Measurements from ENCODE around the gene DTNBP1.

Gene DTNBP1

DNA sequence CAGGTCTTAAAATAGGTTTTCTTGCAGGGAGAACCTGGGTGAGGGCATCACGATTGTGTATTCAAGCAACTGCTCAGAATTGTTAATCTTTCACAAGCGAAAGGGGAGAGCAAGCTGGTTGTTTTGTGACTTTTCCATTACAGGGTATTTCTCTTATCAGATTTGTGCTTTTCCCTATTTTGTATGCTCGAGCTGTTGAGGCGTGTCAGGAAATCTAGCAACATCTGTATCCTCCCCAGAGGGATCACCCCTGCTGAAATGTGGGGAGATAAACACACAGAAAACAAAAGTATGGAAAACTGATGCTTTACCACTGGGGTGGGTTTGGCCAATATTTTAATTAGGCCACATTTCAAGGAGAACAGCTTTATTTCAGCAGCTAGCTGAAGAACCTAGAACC, 187.0 kb downstream of the DTNBP1 start:
- no peaks in the 10 kb centered on the region for H3K9me3 ChIP-seq
- peaks cover 3 to 11% of the 10 kb centered on the region in 2 experiments for H3K4me1 ChIP-seq (ENCODE audit: control insufficient read depth in 1 of 2, insufficient read depth in 1 of 2, low read depth in 1 of 2, low read length in 1 of 2)
- H3K4me3 ChIP-seq (ENCODE audit: low read depth in 1 of 2, low read length in 1 of 2) = no peak overlapping the region
- TF ChIP-seq, protein P1, sequence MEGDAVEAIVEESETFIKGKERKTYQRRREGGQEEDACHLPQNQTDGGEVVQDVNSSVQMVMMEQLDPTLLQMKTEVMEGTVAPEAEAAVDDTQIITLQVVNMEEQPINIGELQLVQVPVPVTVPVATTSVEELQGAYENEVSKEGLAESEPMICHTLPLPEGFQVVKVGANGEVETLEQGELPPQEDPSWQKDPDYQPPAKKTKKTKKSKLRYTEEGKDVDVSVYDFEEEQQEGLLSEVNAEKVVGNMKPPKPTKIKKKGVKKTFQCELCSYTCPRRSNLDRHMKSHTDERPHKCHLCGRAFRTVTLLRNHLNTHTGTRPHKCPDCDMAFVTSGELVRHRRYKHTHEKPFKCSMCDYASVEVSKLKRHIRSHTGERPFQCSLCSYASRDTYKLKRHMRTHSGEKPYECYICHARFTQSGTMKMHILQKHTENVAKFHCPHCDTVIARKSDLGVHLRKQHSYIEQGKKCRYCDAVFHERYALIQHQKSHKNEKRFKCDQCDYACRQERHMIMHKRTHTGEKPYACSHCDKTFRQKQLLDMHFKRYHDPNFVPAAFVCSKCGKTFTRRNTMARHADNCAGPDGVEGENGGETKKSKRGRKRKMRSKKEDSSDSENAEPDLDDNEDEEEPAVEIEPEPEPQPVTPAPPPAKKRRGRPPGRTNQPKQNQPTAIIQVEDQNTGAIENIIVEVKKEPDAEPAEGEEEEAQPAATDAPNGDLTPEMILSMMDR (IDR thresholded peaks at IDR 0.05) = no peak
- H3K27ac ChIP-seq = peak overlapping the region; percentile 33
- H3K27me3 ChIP-seq = no peaks in the 10 kb centered on the region
- peaks cover 40% of the 10 kb centered on the region for H3K36me3 ChIP-seq

DNA sequence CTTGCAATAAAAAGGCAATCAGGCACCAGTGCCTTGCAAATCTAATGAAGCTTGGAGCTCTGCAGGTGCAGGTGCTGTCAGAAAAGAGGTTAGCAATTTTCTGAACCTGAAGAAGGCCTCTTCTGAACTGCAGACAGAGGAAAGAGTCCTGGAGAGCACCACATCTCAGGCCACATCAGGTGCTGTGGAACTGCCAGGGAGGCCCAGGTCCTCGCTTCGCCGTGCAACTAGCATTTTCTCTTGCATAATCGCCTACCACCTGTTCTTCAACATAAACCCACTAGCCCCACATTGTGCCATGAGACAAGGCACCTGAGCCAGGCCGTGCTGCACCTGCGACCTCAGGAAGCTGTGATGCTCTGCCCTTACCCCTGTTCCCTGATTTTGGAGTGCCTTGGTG, 187.6 kb downstream of the DTNBP1 start:
- peaks cover 0 to 7% of the 10 kb centered on the region in 2 experiments for H3K4me1 ChIP-seq (ENCODE audit: control insufficient read depth in 1 of 2, insufficient read depth in 1 of 2, low read depth in 1 of 2, low read length in 1 of 2)
- no peaks in the 10 kb centered on the region for H3K9me3 ChIP-seq
- no peak overlapping the region for H3K27ac ChIP-seq
- TF ChIP-seq, protein P1 (IDR thresholded peaks at IDR 0.05) = no peak
- peaks cover 46% of the 10 kb centered on the region for H3K36me3 ChIP-seq
- no peaks in the 10 kb centered on the region for H3K27me3 ChIP-seq
- no peak overlapping the region for H3K4me3 ChIP-seq (ENCODE audit: low read depth in 1 of 2, low read length in 1 of 2)

DNA sequence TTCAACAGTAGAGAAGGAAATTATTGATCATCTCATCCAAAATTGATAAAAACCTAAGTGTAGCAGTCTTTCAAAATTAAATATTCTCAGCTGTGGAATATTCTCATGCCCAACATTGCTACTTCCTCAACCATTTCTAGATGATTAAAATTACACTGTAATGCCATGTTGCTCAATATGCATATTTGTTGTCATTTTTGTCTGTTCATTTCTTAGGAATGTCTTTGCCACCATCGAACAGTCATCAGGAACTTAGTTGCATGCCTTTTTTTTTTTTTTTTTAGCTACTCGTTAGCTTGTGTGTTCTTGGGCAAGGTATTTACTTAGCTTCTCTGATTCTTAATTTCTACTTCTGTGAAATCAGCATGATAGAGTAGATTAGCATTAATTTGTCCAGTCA, 188.6 kb downstream of the DTNBP1 start:
- Histone ChIP-seq H3K9me3 (no peaks in the 10 kb centered on the region), H3K27ac (no peak overlapping the region), H3K4me3 (ENCODE audit: low read depth in 1 of 2, low read length in 1 of 2) (no peak overlapping the region), H3K36me3 (peaks cover 56% of the 10 kb centered on the region), H3K27me3 (no peaks in the 10 kb centered on the region), H3K4me1 (ENCODE audit: control insufficient read depth in 1 of 2, insufficient read depth in 1 of 2, low read depth in 1 of 2, low read length in 1 of 2) (peaks cover 0 to 7% of the 10 kb centered on the region in 2 experiments)
- TF ChIP-seq, protein P1 (IDR thresholded peaks at IDR 0.05) = no peak

DNA sequence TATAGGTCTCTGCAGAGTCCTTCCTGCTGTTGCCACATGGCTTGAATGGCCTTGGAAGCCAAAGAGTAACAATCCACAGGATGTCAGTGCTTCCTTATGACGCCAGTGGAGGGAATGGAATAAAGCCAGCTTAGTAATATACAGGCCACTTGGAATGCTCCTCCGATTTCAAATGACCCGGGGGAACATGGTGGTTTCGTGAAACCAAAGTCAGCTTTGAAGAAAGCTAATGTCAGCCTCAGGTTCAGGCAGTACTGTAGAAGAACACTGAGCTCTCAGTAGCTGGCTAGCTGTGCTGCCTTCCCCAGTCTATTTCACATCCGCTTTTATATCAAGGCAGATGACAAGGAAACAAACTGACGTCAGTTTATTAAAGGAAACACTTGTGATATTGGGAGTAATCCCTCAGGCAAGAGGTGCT, 189.1 kb downstream of the DTNBP1 start:
- H3K4me1 ChIP-seq (ENCODE audit: control insufficient read depth in 1 of 2, insufficient read depth in 1 of 2, low read depth in 1 of 2, low read length in 1 of 2) = peaks cover 0 to 7% of the 10 kb centered on the region in 2 experiments
- H3K36me3 ChIP-seq = peaks cover 59% of the 10 kb centered on the region
- no peaks in the 10 kb centered on the region for H3K27me3 ChIP-seq
- no peaks in the 10 kb centered on the region for H3K9me3 ChIP-seq
- H3K27ac ChIP-seq = no peak overlapping the region
- H3K4me3 ChIP-seq (ENCODE audit: low read depth in 1 of 2, low read length in 1 of 2) = no peak overlapping the region
- TF ChIP-seq, protein P1 (IDR thresholded peaks at IDR 0.05) = no peak

DNA sequence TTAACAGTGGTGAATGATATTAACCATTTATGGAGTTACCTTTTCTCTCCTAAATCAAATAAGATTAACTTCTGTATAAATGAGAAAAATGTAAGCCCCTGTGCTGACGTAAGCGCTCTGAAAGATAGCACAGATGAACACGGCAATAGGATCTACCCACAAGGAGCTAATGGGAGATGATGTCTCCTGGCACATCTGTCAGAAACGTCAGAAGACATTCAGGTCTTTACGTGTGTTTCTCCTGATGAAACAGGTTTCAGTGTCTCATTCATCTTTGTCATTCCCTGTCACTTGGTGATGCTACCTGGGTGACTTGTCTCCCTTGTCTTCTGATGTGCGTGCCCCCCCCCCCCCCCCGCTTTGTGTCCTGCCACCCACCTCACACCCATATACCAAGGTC, 189.7 kb downstream of the DTNBP1 start:
- TF ChIP-seq, protein P1 (IDR thresholded peaks at IDR 0.05) = no peak
- Histone ChIP-seq H3K4me3 (ENCODE audit: low read depth in 1 of 2, low read length in 1 of 2) (no peak overlapping the region), H3K9me3 (no peaks in the 10 kb centered on the region), H3K27me3 (no peaks in the 10 kb centered on the region), H3K36me3 (peaks cover 63% of the 10 kb centered on the region), H3K4me1 (ENCODE audit: control insufficient read depth in 1 of 2, insufficient read depth in 1 of 2, low read depth in 1 of 2, low read length in 1 of 2) (peaks cover 0 to 7% of the 10 kb centered on the region in 2 experiments), H3K27ac (no peak overlapping the region)
